Fibroblast of upper back skin (primary cell): ENCODE results near the gene CEP20.

ENCODE experiments used
- DNase-seq: peaks from one replicate; pipeline ENCODE4 v3.0.0-alpha.2; 2013

Gene CEP20

GRCh38 chr16:15827709-15828343, 60.6 kb downstream of the CEP20 start:
- no peak for DNase-seq

DNA sequence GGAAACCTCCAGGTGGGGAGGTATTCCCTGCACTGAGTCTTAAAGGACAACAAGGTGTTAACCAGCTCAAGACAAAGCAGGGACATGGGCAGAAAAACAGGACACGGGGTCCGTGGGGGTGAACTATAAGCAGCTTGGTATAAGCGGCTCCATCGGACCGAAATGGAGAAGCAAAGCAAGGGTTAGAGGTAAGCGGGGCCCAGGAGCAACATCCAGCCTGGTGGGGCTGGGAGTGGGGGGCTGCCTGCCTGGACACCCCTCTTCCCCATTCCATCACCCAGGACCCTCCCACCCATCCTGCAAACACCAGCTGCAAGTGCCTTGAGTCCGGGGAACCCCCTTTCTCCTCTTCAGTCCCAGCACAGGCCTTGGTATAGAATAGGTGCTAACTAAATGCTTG, 61.1 kb downstream of the CEP20 start:
- no peak for DNase-seq

GRCh38 chr16:15825750-15826305, 62.6 kb downstream of the CEP20 start:
- no peak for DNase-seq

- DNase-seq: no peak
These were observed 65.4 kb downstream of the CEP20 start for GRCh38 chr16:15822957-15823356.

- no peak for DNase-seq
These were observed 67.6 kb downstream of the CEP20 start for GRCh38 chr16:15820837-15821236.

GRCh38 chr16:15819046-15819445, 69.4 kb downstream of the CEP20 start:
- DNase-seq: no peak

DNA sequence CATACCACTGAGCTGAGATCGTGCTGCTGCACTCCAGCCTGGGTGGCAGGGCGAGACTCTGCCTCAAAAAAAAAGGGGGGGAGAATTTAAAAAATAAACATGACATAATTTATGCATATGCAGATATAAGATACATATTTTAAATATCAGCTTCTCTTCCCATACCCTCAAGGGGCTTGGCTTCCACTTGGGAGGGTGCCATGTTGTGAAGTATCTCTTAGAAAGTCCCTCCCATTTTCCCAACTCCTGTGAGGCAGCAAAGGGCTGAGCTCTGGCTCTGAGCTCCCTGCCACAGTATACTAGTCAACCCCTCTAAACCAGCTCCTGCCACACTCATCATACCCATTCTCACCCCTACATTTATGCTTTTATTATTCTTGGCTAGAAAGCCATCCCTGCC, 71.0 kb downstream of the CEP20 start:
- DNase-seq: no peak

DNA sequence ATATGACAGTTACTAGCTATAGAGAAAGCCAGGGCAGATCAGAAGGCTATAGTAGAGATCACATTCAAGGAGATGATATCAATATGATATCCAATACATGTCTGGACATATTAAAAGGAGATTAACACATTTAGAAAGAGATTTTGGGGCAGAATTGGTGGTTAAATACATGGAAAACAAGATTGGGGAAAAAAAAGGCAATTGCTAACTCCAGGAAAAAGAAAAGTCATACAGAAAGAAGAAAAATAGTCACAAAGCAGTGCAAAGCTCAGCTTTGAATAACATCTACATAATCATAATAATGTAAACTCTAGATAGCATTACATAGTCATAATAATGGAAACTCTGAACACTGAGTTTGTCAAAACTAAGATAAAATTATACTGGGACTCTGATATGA, 72.2 kb downstream of the CEP20 start:
- no peak for DNase-seq
